ENCODE results near the gene OR2T5. TPM values are rescaled to one million over a fixed set of nuclear protein-coding genes. Genes with fewer than 3 reads are reported as not detected.
"Not testable (repeated sequence)": the region's sequence is repeated elsewhere in the genome, so short reads cannot be mapped to it uniquely, and the experiment has no call there.

Gene OR2T5
- total RNA-seq, 1 donor from 2014 or later = not detected

DNA sequence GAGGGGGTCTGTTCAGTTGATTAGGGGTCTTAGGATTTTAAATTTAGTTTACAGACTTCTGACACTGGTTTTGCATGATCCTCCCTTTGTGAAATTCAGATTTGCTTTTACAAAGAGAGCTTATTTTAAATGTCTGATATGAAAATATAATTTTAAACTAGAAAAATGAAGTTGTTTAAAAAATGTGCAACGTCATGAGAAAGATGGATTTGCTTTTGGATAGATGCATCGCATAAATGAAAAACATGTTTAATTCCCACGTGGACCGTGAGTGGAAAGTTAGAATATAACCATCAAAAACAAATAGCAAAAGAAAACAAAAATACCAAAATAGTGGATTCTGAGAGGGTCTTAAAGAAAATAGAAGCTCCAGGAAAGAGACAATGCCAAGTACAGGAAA is 17.2 kb upstream of the OR2T5 start:
- no peak overlapping the region for H3K4me3 ChIP-seq (ENCODE audit: low read depth, low read length)
- no peak for DNase-seq (ENCODE audit: low read depth)
- TF ChIP-seq, protein P1, sequence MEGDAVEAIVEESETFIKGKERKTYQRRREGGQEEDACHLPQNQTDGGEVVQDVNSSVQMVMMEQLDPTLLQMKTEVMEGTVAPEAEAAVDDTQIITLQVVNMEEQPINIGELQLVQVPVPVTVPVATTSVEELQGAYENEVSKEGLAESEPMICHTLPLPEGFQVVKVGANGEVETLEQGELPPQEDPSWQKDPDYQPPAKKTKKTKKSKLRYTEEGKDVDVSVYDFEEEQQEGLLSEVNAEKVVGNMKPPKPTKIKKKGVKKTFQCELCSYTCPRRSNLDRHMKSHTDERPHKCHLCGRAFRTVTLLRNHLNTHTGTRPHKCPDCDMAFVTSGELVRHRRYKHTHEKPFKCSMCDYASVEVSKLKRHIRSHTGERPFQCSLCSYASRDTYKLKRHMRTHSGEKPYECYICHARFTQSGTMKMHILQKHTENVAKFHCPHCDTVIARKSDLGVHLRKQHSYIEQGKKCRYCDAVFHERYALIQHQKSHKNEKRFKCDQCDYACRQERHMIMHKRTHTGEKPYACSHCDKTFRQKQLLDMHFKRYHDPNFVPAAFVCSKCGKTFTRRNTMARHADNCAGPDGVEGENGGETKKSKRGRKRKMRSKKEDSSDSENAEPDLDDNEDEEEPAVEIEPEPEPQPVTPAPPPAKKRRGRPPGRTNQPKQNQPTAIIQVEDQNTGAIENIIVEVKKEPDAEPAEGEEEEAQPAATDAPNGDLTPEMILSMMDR (conservative IDR thresholded peaks at IDR 0.05; ENCODE audit: low read depth, low read length) = no peak

DNA sequence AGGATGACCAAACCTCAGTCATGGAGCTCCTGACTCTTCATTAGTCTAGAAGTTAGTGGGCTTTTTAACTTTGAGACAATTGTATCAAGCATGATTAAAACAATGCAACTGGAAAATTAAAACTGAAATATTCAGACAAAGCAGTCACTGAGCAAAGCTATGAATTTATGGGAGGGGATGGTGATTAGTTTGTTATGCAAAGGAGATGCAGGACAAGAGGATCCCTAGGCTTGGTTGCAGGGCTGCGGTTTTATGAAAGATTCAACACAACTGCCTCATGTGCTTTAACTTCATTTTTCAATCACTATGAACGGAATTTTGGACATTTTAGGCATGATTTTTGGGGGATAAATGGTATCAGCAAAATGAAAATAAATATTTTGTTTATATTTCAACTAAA is 16.3 kb upstream of the OR2T5 start:
- H3K4me3 ChIP-seq (ENCODE audit: low read depth, low read length); DNase-seq (ENCODE audit: low read depth): not testable (repeated sequence)

DNA sequence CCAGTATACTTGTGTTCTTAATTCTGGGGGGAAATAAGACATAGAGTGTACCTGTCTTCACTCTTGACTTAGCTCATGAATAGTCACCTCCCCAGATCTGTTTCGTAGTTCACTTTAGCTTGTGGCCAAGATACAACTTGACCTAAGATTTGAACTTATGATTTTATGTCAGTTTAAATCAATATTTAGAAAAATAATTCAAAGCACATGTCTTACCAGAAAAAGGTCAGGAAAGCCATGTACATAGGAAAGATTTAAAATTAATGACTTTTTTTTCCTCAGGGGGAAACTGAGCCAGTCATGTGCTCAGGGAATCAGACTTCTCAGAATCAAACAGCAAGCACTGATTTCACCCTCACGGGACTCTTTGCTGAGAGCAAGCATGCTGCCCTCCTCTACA is 15.3 kb upstream of the OR2T5 start, which contains the start of gene OR2T3:
OR2T3 (plus strand) TSS at position 301 of the 400 bp plus-strand sequence; CDS start at position 301, 0 bp downstream.
- H3K4me3 ChIP-seq (ENCODE audit: low read depth, low read length); DNase-seq (ENCODE audit: low read depth): not testable (repeated sequence)

DNA sequence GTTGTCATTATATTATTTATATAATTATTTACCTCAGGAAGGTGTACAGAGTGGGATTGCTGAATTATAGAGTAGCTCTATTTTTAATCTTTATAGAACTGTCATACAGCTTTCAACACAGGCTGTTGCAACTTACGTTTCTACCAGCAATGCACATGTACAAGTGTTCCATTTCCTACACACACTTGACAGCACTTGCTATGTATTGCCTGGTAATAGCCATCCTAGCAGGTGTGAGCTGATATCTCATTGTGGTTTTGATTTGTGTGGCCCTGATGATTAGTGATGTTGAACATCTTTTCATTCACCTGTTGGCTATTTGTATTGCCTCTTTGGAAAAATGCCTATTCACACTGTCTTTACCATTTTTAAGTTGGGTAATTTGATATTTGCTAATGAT is 12.7 kb upstream of the OR2T5 start:
- not testable (repeated sequence) for DNase-seq (ENCODE audit: low read depth); H3K4me3 ChIP-seq (ENCODE audit: low read depth, low read length)

DNA sequence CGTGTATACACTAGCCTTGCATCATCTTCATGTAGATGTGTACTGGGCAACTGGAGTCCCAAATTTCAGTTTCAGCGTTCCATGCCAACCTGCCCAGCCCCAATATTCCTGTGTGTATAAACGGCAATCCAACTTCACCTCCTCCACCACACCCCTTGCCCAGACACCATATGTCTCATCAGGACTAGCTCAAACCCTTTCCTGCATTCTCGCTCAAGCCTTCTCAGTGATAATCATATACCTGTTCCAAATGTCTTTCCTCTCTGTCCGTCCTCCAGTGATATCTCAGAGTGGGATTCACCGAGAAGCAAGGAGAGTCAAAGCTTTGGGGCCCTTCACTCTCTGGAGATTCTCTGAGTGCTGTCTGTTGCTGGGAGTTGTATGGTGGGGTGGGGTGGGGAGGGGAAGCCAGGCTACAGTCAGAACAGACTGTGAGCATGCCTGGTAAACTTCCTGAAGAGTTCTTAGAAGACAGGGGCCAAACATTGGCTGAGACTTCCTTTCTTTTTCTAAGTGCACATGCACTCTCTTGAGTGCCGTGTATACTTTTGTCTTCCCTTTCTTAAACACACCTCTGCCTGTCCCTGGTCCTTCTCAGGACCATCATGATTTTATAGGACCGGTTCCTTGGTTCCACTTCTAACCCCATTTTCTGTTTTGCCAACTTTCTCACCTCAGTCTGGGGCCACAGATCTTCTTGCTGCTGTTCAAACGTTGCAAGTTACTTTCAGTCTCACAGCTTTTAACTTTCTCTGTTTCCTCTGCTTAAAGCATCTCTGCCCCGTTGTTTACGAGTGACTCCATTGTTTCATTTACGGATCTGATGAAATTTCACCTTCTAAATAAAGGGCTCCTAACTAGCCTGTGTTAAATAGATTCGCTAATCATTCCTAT is 6.5 kb upstream of the OR2T5 start:
- not testable (repeated sequence) for DNase-seq (ENCODE audit: low read depth); H3K4me3 ChIP-seq (ENCODE audit: low read depth, low read length)

DNA sequence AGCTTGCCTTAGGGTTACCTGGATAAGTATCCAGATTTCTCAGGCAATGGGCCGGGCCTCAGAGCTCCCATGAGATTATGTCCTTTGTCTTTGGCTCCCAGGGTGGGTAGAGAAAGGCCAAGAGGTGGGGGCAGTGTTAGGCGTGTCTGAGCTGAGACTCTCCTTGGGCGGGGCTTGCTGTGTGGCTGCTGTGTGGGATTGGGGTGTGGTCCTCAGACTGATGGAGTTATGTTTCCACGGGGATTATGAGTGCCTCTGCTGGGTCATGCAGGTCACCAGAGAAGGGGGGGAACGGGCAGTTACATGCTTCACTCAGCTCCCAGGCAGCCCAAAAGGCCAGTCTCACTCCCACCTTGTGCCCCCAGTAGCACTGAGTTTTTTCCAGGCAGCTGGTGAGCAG is 8.3 kb downstream of the OR2T5 start:
- H3K4me3 ChIP-seq (ENCODE audit: low read depth, low read length); DNase-seq (ENCODE audit: low read depth): not testable (repeated sequence)

DNA sequence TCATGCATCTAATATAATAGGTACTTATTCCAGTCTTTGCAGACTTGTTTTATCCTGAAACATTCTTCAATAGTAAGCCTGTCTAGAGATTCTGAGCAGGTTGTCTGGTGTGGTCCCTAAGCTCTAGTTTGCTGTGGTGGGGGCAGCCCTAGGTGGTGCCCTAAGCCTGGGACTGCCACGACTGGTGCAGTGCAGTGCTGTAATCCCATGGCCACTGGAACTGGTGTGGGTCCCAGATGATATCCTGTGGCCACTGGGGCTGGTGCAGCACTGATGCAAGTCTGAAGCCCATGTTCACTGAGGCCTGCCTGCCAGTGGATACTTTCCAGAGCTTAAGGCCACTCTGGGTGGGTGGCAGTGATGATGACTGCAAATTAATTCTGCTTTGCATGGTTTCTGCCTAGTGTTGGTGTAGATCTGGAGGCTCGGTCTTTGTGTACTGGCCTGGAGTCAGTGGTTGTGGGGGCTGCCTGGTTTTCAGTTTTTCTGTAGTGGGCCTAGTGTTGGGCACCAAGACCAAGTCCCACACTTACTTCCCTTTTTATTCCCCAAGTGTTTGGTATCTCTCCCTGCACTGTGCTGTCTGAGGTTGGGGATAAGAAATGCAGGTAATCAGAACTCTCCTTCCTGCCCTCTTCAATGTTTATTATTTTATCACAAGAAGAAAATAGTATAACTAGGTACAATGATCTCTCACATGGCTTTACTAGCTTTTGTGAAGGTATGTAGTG is 12.1 kb downstream of the OR2T5 start:
- not testable (repeated sequence) for DNase-seq (ENCODE audit: low read depth); H3K4me3 ChIP-seq (ENCODE audit: low read depth, low read length)

DNA sequence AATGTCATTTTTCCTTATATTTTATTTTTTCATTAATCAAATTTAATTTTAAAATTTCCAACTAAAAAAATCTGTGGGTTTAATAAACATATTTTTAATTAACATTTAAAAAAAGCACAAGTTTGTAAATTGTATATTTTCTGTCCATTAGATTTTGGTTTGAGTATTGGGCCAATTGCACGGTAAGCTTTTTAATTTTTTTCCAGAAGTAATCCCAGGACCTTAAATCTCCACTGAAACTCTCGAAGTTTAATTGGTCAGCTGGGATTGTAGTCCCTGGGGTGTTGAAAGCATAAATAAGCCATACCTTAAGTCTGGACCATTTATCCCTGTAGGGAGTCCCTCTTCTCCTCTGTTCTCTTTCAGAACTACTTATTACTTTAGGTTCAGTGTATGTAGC is 19.4 kb downstream of the OR2T5 start, which contains the start of gene OR2G6:
OR2G6 (plus strand) TSS at position 301 of the 400 bp plus-strand sequence. CDS start 13,574 bp downstream, outside the sequence.
- H3K4me3 ChIP-seq (ENCODE audit: low read depth, low read length); DNase-seq (ENCODE audit: low read depth): not testable (repeated sequence)

DNA sequence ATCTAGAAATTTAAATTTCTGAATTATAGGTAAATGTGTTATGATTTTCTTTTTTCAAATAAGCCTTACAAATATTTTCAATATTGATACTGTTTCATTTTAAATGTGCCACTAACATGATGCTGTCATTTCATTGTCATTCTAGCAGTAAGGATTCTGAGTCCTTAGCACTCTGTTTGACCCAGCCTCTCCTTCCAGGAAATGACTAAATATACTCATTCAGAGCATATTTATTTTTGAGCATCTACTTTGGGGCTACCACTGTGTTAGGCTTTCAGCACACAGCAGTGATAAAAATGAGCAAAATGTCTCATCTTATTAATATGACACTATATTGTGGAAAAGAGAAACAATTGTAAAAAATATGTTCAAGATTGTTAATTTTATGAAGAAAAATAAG is 21.8 kb downstream of the OR2T5 start:
- H3K4me3 ChIP-seq (ENCODE audit: low read depth, low read length); DNase-seq (ENCODE audit: low read depth): not testable (repeated sequence)

DNA sequence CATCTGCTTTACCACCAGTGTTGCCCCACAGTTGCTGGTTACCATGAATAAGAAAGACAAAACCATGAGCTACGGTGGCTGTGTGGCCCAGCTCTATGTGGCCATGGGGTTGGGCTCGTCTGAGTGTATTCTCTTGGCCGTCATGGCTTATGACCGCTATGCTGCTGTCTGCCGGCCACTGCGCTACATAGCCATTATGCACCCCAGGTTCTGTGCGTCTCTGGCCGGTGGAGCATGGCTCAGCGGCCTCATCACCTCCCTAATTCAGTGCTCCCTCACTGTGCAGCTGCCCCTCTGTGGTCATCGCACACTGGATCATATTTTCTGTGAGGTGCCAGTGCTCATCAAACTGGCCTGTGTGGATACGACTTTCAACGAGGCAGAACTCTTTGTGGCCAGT is 33.5 kb downstream of the OR2T5 start:
- DNase-seq (ENCODE audit: low read depth) = no peak
- TF ChIP-seq, protein P1 (conservative IDR thresholded peaks at IDR 0.05; ENCODE audit: low read depth, low read length) = no peak
- H3K4me3 ChIP-seq (ENCODE audit: low read depth, low read length) = no peak overlapping the region

DNA sequence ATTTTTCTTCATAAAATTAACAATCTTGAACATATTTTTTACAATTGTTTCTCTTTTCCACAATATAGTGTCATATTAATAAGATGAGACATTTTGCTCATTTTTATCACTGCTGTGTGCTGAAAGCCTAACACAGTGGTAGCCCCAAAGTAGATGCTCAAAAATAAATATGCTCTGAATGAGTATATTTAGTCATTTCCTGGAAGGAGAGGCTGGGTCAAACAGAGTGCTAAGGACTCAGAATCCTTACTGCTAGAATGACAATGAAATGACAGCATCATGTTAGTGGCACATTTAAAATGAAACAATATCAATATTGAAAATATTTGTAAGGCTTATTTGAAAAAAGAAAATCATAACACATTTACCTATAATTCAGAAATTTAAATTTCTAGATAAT is 49.1 kb downstream of the OR2T5 start:
- not testable (repeated sequence) for DNase-seq (ENCODE audit: low read depth); H3K4me3 ChIP-seq (ENCODE audit: low read depth, low read length)

Other genes starting within 250 kb of the OR2T5 start
- gene OR2T33, start 210.6 kb upstream of the OR2T5 start, total RNA-seq = not detected in 2 replicates
- not detected in 2 replicates for gene OR2T12, start 185.2 kb upstream of the OR2T5 start, total RNA-seq
- not detected in 2 replicates for gene OR2M7, start 164.0 kb upstream of the OR2T5 start, total RNA-seq
- not detected in 2 replicates for gene OR14C36, start 139.8 kb upstream of the OR2T5 start, total RNA-seq
- not detected in 2 replicates for gene OR2T4, start 126.9 kb upstream of the OR2T5 start, total RNA-seq
- not detected in 2 replicates for gene OR2T6, start 112.8 kb upstream of the OR2T5 start, total RNA-seq
- gene OR2T1, start 85.5 kb upstream of the OR2T5 start, total RNA-seq = not detected in 2 replicates
- gene OR2T2, start 43.0 kb upstream of the OR2T5 start, total RNA-seq = not detected in 2 replicates
- not detected in 2 replicates for gene OR2T3, start 15.2 kb upstream of the OR2T5 start, total RNA-seq
- gene OR2G6, start 19.5 kb downstream of the OR2T5 start, total RNA-seq = not detected in 2 replicates
- gene OR2T29, start 74.2 kb downstream of the OR2T5 start, total RNA-seq = not detected in 2 replicates
- not detected in 2 replicates for gene OR2T34, start 86.2 kb downstream of the OR2T5 start, total RNA-seq
- gene OR2T10, start 109.1 kb downstream of the OR2T5 start, total RNA-seq = not detected in 2 replicates
- gene OR2T11, start 146.5 kb downstream of the OR2T5 start, total RNA-seq = not detected in 2 replicates
- not detected in 2 replicates for gene OR2T35, start 156.7 kb downstream of the OR2T5 start, total RNA-seq
- gene OR2T27, start 166.9 kb downstream of the OR2T5 start, total RNA-seq = not detected in 2 replicates
- not detected in 2 replicates for gene OR14I1, start 214.2 kb downstream of the OR2T5 start, total RNA-seq

Measured in epithelial cell of proximal tubule (primary cell).